Measurements from ENCODE around the gene MKLN1. TPM values are rescaled to one million over a fixed set of nuclear protein-coding genes. Genes with fewer than 3 reads are reported as not detected.

MKLN1 gene
- total RNA-seq: 37.8 and 47.1 TPM in 2 replicates

GRCh38 chr7:131327626-131328376, at the start of gene MKLN1:
MKLN1 (plus strand) TSS chr7:131327876; CDS start chr7:131327900, 24 bp downstream.

Other genes starting within 250 kb of the MKLN1 start
- gene PODXL, start 228.8 kb downstream of the MKLN1 start, total RNA-seq: 0.73 and 14.7 TPM in 2 replicates